Upper lobe of left lung (tissue), 4 donors: ENCODE results near the gene XRCC5.

ENCODE experiments used
- POLR2A ChIP-seq, 4 donors: fragments of 450-650 bp; IDR thresholded peaks; one replicate each; pipeline ENCODE4 v1.5.1; 2016 to 2017; ENCODE audit warnings: antibody characterized with exemption in 4 of 4, mild to moderate bottlenecking in 2 of 4
- TF ChIP-seq, protein P1 (sequence below), 6 experiments: fragments of 450-650 bp in 4 of 6; fragments of 200-600 bp in 2 of 6; sonication (generic) in 2 of 6; IDR thresholded peaks; one replicate each; pipeline ENCODE4 v1.5.1; 2016 to 2019; ENCODE audit warnings: antibody characterized with exemption in 6 of 6

DNA sequence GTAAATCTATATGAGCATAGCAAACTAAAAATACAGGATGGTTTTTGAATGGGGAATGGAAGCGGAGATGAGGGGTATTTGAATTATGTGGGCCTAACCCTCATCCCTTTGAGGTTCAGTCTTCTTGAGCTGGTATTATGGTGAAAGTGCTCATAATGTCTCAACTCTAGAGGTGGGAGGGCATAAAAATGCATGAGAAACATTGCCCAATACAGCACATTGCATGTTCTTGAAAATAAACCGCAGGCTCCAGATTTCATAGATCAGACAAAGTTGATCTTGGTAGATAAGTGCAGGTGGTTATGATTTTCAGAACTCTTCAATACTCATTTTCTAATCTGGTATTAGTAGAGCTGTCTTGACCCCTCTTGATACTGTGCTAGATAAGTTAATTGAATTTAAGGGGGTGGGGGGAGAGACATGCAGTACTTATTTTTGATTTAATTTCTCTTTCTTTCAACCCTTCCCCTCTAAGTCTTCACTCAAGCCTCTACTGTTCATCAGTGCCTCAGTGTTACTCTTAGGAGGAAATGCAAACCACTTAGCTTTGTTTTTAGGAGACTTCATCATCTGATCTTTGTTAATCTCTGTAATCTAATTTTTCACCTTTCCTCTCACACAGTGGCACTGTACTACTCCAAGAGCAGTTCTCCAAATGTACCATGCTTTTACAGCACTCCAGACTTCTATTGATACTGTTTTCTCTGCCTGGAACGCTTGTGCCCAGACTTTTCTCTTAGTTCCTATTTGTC, 22.2 kb downstream of the XRCC5 start:
- TF ChIP-seq, protein P1, sequence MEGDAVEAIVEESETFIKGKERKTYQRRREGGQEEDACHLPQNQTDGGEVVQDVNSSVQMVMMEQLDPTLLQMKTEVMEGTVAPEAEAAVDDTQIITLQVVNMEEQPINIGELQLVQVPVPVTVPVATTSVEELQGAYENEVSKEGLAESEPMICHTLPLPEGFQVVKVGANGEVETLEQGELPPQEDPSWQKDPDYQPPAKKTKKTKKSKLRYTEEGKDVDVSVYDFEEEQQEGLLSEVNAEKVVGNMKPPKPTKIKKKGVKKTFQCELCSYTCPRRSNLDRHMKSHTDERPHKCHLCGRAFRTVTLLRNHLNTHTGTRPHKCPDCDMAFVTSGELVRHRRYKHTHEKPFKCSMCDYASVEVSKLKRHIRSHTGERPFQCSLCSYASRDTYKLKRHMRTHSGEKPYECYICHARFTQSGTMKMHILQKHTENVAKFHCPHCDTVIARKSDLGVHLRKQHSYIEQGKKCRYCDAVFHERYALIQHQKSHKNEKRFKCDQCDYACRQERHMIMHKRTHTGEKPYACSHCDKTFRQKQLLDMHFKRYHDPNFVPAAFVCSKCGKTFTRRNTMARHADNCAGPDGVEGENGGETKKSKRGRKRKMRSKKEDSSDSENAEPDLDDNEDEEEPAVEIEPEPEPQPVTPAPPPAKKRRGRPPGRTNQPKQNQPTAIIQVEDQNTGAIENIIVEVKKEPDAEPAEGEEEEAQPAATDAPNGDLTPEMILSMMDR (IDR thresholded peaks at IDR 0.05), result no peak
- no peak for TF ChIP-seq POLR2A (IDR thresholded peaks at IDR 0.05)
